Ovary (tissue), 3 donors: Measurements from ENCODE around the gene LAMA1.

Experiments
- EP300 ChIP-seq: sonication (generic); formaldehyde crosslinking; IDR thresholded peaks from one replicate; pipeline ENCODE4 v1.6.1; 2017; ENCODE audit warnings: antibody characterized with exemption
- POLR2A ChIP-seq: fragments of 450-650 bp; IDR thresholded peaks from one replicate; pipeline ENCODE4 v1.6.1; 2017; ENCODE audit warnings: antibody characterized with exemption, mild to moderate bottlenecking, moderate library complexity
- TF ChIP-seq, protein P1 (sequence below), 3 donors: fragments of 450-650 bp in 2 of 3; fragments of 200-600 bp in 1 of 3; IDR thresholded peaks; one replicate each; pipeline versions ENCODE4 v1.5.1 to v1.8.0; 2016 to 2022; ENCODE audit warnings: antibody characterized with exemption in 3 of 3, mild to moderate bottlenecking in 1 of 3
- donor health status: DM: no; HTN: no; CAD: no.

GRCh38 chr18:7089369-7089768 is 28.2 kb downstream of the LAMA1 start:
- TF ChIP-seq, protein P1, sequence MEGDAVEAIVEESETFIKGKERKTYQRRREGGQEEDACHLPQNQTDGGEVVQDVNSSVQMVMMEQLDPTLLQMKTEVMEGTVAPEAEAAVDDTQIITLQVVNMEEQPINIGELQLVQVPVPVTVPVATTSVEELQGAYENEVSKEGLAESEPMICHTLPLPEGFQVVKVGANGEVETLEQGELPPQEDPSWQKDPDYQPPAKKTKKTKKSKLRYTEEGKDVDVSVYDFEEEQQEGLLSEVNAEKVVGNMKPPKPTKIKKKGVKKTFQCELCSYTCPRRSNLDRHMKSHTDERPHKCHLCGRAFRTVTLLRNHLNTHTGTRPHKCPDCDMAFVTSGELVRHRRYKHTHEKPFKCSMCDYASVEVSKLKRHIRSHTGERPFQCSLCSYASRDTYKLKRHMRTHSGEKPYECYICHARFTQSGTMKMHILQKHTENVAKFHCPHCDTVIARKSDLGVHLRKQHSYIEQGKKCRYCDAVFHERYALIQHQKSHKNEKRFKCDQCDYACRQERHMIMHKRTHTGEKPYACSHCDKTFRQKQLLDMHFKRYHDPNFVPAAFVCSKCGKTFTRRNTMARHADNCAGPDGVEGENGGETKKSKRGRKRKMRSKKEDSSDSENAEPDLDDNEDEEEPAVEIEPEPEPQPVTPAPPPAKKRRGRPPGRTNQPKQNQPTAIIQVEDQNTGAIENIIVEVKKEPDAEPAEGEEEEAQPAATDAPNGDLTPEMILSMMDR (IDR thresholded peaks at IDR 0.05): no peak
- TF ChIP-seq EP300 (no peak), POLR2A (no peak)
